K562 treated with DMSO at 1 percent for 12 hours (cell line): ENCODE measurements around the gene OR1K1. TPM values are rescaled to one million over a fixed set of nuclear protein-coding genes. Genes with fewer than 3 reads are reported as not detected.

ENCODE experiments used
- total RNA-seq: library from RNA; unstranded; fragments of 300-600 nt; gene quantifications from 2 replicates; pipeline ENCODE4 v1.2.3, GENCODE V29; 2022; ENCODE audit not compliant: insufficient read depth

Gene OR1K1
- total RNA-seq, result not detected in 2 replicates

GRCh38 chr9:122800066-122801060 is at the start of gene OR1K1:
Gene OR1K1, plus strand, starts transcription at chr9:122800123. Its CDS starts 0 bp downstream, at chr9:122800123.

GRCh38 chr9:122788831-122789230 is 11.1 kb upstream of the OR1K1 start, which contains the start of gene OR5C1:
Gene OR5C1, plus strand, starts transcription at chr9:122788933. Its CDS starts 0 bp downstream, at chr9:122788933.

Other genes starting within 250 kb of the OR1K1 start
- gene OR1N2, start 247.0 kb upstream of the OR1K1 start, total RNA-seq, result not detected in 2 replicates
- gene OR1L8, start 216.7 kb upstream of the OR1K1 start, total RNA-seq, result not detected in 2 replicates
- gene OR1Q1, start 185.4 kb upstream of the OR1K1 start, total RNA-seq, result not detected in 2 replicates
- not detected in 2 replicates for gene OR1B1, start 142.5 kb upstream of the OR1K1 start, total RNA-seq
- gene OR1L1, start 138.4 kb upstream of the OR1K1 start, total RNA-seq, result not detected in 2 replicates
- not detected in 2 replicates for gene OR1L3, start 125.0 kb upstream of the OR1K1 start, total RNA-seq
- gene OR1L4, start 76.1 kb upstream of the OR1K1 start, total RNA-seq, result not detected in 2 replicates
- not detected in 2 replicates for gene OR1L6, start 57.8 kb upstream of the OR1K1 start, total RNA-seq
- not detected in 2 replicates for gene OR5C1, start 11.2 kb upstream of the OR1K1 start, total RNA-seq
- gene PDCL, start 28.5 kb downstream of the OR1K1 start, total RNA-seq, result 7.0 and 17.6 TPM in 2 replicates
- gene RC3H2, start 105.2 kb downstream of the OR1K1 start, total RNA-seq, result 2.9 and 18.2 TPM in 2 replicates
- gene ZBTB6, start 113.2 kb downstream of the OR1K1 start, total RNA-seq, result 2.3 and 5.5 TPM in 2 replicates
- 1.5 and 6.0 TPM in 2 replicates for gene ZBTB26, start 131.4 kb downstream of the OR1K1 start, total RNA-seq
- 3.9 and 20.0 TPM in 2 replicates for gene RABGAP1, start 140.9 kb downstream of the OR1K1 start, total RNA-seq
- not detected in 2 replicates for gene GPR21, start 233.5 kb downstream of the OR1K1 start, total RNA-seq